ENCODE measurements around the gene TUT4.

GRCh38 chr1:52414942-52415341 lies 137.9 kb downstream of the TUT4 start:
- TF ChIP-seq POLR2A (IDR thresholded peaks at IDR 0.05; ENCODE audit: low read depth, low read length): no peak
- TF ChIP-seq TAF1 (IDR thresholded peaks at IDR 0.05; ENCODE audit: borderline replicate concordance, low read depth, low read length): no peak

Measured in GM12892 (cell line).